HL-60 (cell line): ENCODE data around the gene LRCOL1.

Experiments used
- CTCF ChIP-seq: IDR thresholded peaks from one replicate; pipeline ENCODE4 v1.5.1; 2011; ENCODE audit warnings: low read length, control low read depth, inconsistent platforms; ENCODE audit not compliant: insufficient read depth
- POLR2AphosphoS5 ChIP-seq: IDR thresholded peaks from 2 replicates; pipeline ENCODE4 v1.6.1; 2012; ENCODE audit warnings: low read depth

- TF ChIP-seq CTCF (no peak), POLR2AphosphoS5 (peak; percentile 97)
These were observed 52.1 kb downstream of the LRCOL1 start for GRCh38 chr12:132558042-132558856.
